ENCODE data around the gene MYOZ2.
"Not testable (repeated sequence)": the region's sequence is repeated elsewhere in the genome, so short reads cannot be mapped to it uniquely, and the experiment has no call there.

The MYOZ2 gene

GRCh38 chr4:119139311-119139710, 3.7 kb downstream of the MYOZ2 start:
- DNase-seq (ENCODE audit: low read depth), result no peak
- no peak for TF ChIP-seq MAX (IDR thresholded peaks at IDR 0.05; ENCODE audit: low read depth, low read length)
- no peak for TF ChIP-seq MYC (IDR thresholded peaks at IDR 0.05; ENCODE audit: low read depth, low read length)
- TF ChIP-seq CTCF (IDR thresholded peaks at IDR 0.05; ENCODE audit: low read depth, low read length), result no peak
- TF ChIP-seq POLR2A (IDR thresholded peaks at IDR 0.05; ENCODE audit: extremely low read depth, insufficient read length), result no peak
- H3K4me3 ChIP-seq (ENCODE audit: low read depth, low read length), result no peak overlapping the region

GRCh38 chr4:119139822-119140252, 4.2 kb downstream of the MYOZ2 start:
- peak; percentile 45 for DNase-seq (ENCODE audit: low read depth)
- no peak overlapping the region for H3K4me3 ChIP-seq (ENCODE audit: low read depth, low read length)
- TF ChIP-seq MYC (IDR thresholded peaks at IDR 0.05; ENCODE audit: low read depth, low read length) (no peak), MAX (IDR thresholded peaks at IDR 0.05; ENCODE audit: low read depth, low read length) (no peak), CTCF (IDR thresholded peaks at IDR 0.05; ENCODE audit: low read depth, low read length) (no peak), POLR2A (IDR thresholded peaks at IDR 0.05; ENCODE audit: extremely low read depth, insufficient read length) (no peak)

GRCh38 chr4:119141283-119141682, 5.7 kb downstream of the MYOZ2 start:
- not testable (repeated sequence) for DNase-seq (ENCODE audit: low read depth); H3K4me3 ChIP-seq (ENCODE audit: low read depth, low read length)

- no peak for DNase-seq (ENCODE audit: low read depth)
- H3K4me3 ChIP-seq (ENCODE audit: low read depth, low read length), result no peak overlapping the region
- TF ChIP-seq MAX (IDR thresholded peaks at IDR 0.05; ENCODE audit: low read depth, low read length), result no peak
- TF ChIP-seq MYC (IDR thresholded peaks at IDR 0.05; ENCODE audit: low read depth, low read length), result no peak
- TF ChIP-seq CTCF (IDR thresholded peaks at IDR 0.05; ENCODE audit: low read depth, low read length), result no peak
- TF ChIP-seq POLR2A (IDR thresholded peaks at IDR 0.05; ENCODE audit: extremely low read depth, insufficient read length), result no peak
Measured at GRCh38 chr4:119142833-119143232, 7.2 kb downstream of the MYOZ2 start.

GRCh38 chr4:119143341-119143740, 7.7 kb downstream of the MYOZ2 start:
- not testable (repeated sequence) for DNase-seq (ENCODE audit: low read depth); H3K4me3 ChIP-seq (ENCODE audit: low read depth, low read length)

- no peak for TF ChIP-seq CTCF (IDR thresholded peaks at IDR 0.05; ENCODE audit: low read depth, low read length)
- no peak for TF ChIP-seq POLR2A (IDR thresholded peaks at IDR 0.05; ENCODE audit: extremely low read depth, insufficient read length)
- no peak for TF ChIP-seq MYC (IDR thresholded peaks at IDR 0.05; ENCODE audit: low read depth, low read length)
- no peak for TF ChIP-seq MAX (IDR thresholded peaks at IDR 0.05; ENCODE audit: low read depth, low read length)
Measured at GRCh38 chr4:119149110-119149509, 13.5 kb downstream of the MYOZ2 start.

GRCh38 chr4:119151161-119151560, 15.5 kb downstream of the MYOZ2 start:
- no peak for TF ChIP-seq MYC (IDR thresholded peaks at IDR 0.05; ENCODE audit: low read depth, low read length)
- no peak for TF ChIP-seq CTCF (IDR thresholded peaks at IDR 0.05; ENCODE audit: low read depth, low read length)
- no peak for TF ChIP-seq MAX (IDR thresholded peaks at IDR 0.05; ENCODE audit: low read depth, low read length)
- TF ChIP-seq POLR2A (IDR thresholded peaks at IDR 0.05; ENCODE audit: extremely low read depth, insufficient read length), result no peak
- no peak for DNase-seq (ENCODE audit: low read depth)

More at GRCh38 chr4:119149110-119149509, 13.5 kb downstream of the MYOZ2 start:
- H3K4me3 ChIP-seq (ENCODE audit: low read depth, low read length), result no peak overlapping the region
- DNase-seq (ENCODE audit: low read depth), result no peak

More at GRCh38 chr4:119151161-119151560, 15.5 kb downstream of the MYOZ2 start:
- H3K4me3 ChIP-seq (ENCODE audit: low read depth, low read length), result no peak overlapping the region
